ENCODE data around the gene CHRND.
A peak's percentile ranks its signal among the peaks of the same experiment; 100 is the strongest.

Gene CHRND

GRCh38 chr2:232501794-232502390 lies 24.1 kb upstream of the CHRND start:
- H3K4me1 ChIP-seq: no peaks in the 10 kb centered on the region
- no peaks in the 10 kb centered on the region for H3K27me3 ChIP-seq (ENCODE audit: control insufficient read depth, insufficient read depth, low read length)
- no peak overlapping the region for H3K27ac ChIP-seq
- no peak overlapping the region for H3K4me2 ChIP-seq (ENCODE audit: low read length)
- H3K79me2 ChIP-seq: no peaks in the 10 kb centered on the region
- TF ChIP-seq CTCF (IDR thresholded peaks at IDR 0.05): no peak
- no peak overlapping the region for H2AFZ ChIP-seq
- no peak overlapping the region for H3K9ac ChIP-seq
- no peaks in the 10 kb centered on the region for H3K36me3 ChIP-seq (ENCODE audit: control insufficient read depth, insufficient read depth, low read length)
- no peak overlapping the region for H3K4me3 ChIP-seq (ENCODE audit: low read depth, low read length)
- no peaks in the 10 kb centered on the region for H3K9me3 ChIP-seq (ENCODE audit: control insufficient read depth, low read length)

GRCh38 chr2:232502511-232502910 lies 23.4 kb upstream of the CHRND start:
- no peak overlapping the region for H3K9ac ChIP-seq
- no peaks in the 10 kb centered on the region for H3K36me3 ChIP-seq (ENCODE audit: control insufficient read depth, insufficient read depth, low read length)
- no peak for TF ChIP-seq CTCF (IDR thresholded peaks at IDR 0.05)
- no peaks in the 10 kb centered on the region for H3K9me3 ChIP-seq (ENCODE audit: control insufficient read depth, low read length)
- H3K4me2 ChIP-seq (ENCODE audit: low read length): no peak overlapping the region
- no peaks in the 10 kb centered on the region for H3K27me3 ChIP-seq (ENCODE audit: control insufficient read depth, insufficient read depth, low read length)
- no peaks in the 10 kb centered on the region for H3K4me1 ChIP-seq
- H3K4me3 ChIP-seq (ENCODE audit: low read depth, low read length): no peak overlapping the region
- no peak overlapping the region for H3K27ac ChIP-seq
- peak overlapping the region; percentile 46 for H2AFZ ChIP-seq
- H3K79me2 ChIP-seq: no peaks in the 10 kb centered on the region

- peak overlapping the region; percentile 25 for H3K4me3 ChIP-seq (ENCODE audit: low read depth, low read length)
- H2AFZ ChIP-seq: peak overlapping the region; percentile 84
- no peaks in the 10 kb centered on the region for H3K36me3 ChIP-seq (ENCODE audit: control insufficient read depth, insufficient read depth, low read length)
- no peaks in the 10 kb centered on the region for H3K9me3 ChIP-seq (ENCODE audit: control insufficient read depth, low read length)
- peak overlapping the region; percentile 65 for H3K4me2 ChIP-seq (ENCODE audit: low read length)
- no peak for TF ChIP-seq CTCF (IDR thresholded peaks at IDR 0.05)
- H3K27me3 ChIP-seq (ENCODE audit: control insufficient read depth, insufficient read depth, low read length): no peaks in the 10 kb centered on the region
- no peaks in the 10 kb centered on the region for H3K79me2 ChIP-seq
- H3K4me1 ChIP-seq: no peaks in the 10 kb centered on the region
- H3K9ac ChIP-seq: no peak overlapping the region
- H3K27ac ChIP-seq: no peak overlapping the region
Observed at GRCh38 chr2:232502911-232503808, 22.8 kb upstream of the CHRND start.

- Histone ChIP-seq H3K27ac (no peak overlapping the region), H3K4me2 (ENCODE audit: low read length) (no peak overlapping the region), H3K4me1 (no peaks in the 10 kb centered on the region), H3K36me3 (ENCODE audit: control insufficient read depth, insufficient read depth, low read length) (no peaks in the 10 kb centered on the region), H3K9ac (no peak overlapping the region), H2AFZ (peak overlapping the region; percentile 84), H3K27me3 (ENCODE audit: control insufficient read depth, insufficient read depth, low read length) (no peaks in the 10 kb centered on the region), H3K79me2 (no peaks in the 10 kb centered on the region), H3K9me3 (ENCODE audit: control insufficient read depth, low read length) (no peaks in the 10 kb centered on the region), H3K4me3 (ENCODE audit: low read depth, low read length) (no peak overlapping the region)
- no peak for TF ChIP-seq CTCF (IDR thresholded peaks at IDR 0.05)
Observed at GRCh38 chr2:232503809-232504323, 22.1 kb upstream of the CHRND start.

Measured in parathyroid adenoma (tissue), 2 donors.